MM.1S (cell line): ENCODE measurements around the gene KCNAB3.
"Not testable (repeated sequence)": the region's sequence is repeated elsewhere in the genome, so short reads cannot be mapped to it uniquely, and the experiment has no call there.

Source experiments
- DNase-seq: peaks from one replicate; pipeline ENCODE4 v3.0.0-alpha.2; 2015
- H2AFZ ChIP-seq: fragments of 300-600 bp; sonication (generic); 2 replicates; pipeline ENCODE4 v1.6.0; 2016; ENCODE audit warnings: antibody characterized with exemption, low read length
- H3F3A ChIP-seq: fragments of 300-600 bp; sonication (generic); 2 replicates; pipeline ENCODE4 v1.6.1; 2016; ENCODE audit warnings: mild to moderate bottlenecking, antibody characterized with exemption, low read length, moderate library complexity, mixed read lengths; ENCODE audit not compliant: insufficient read depth
- H3K27ac ChIP-seq: fragments of 300-600 bp; sonication (generic); 2 replicates; pipeline ENCODE4 v1.5.1; 2016; ENCODE audit warnings: mild to moderate bottlenecking, low read length
- H3K27me3 ChIP-seq: fragments of 300-600 bp; sonication (generic); replicated peaks from 2 replicates; pipeline ENCODE4 v1.6.0; 2016; ENCODE audit warnings: low read length; ENCODE audit not compliant: insufficient read depth
- H3K36me3 ChIP-seq: fragments of 300-600 bp; sonication (generic); replicated peaks from 2 replicates; pipeline ENCODE4 v1.6.1; 2016; ENCODE audit warnings: mild to moderate bottlenecking, low read length, mixed read lengths; ENCODE audit not compliant: insufficient read depth
- H3K4me1 ChIP-seq: fragments of 300-600 bp; sonication (generic); 2 replicates; pipeline ENCODE4 v1.6.1; 2016; ENCODE audit warnings: low read length, mixed read lengths
- H3K4me2 ChIP-seq: fragments of 300-600 bp; sonication (generic); 2 replicates; pipeline ENCODE4 v1.6.0; 2016; ENCODE audit warnings: low read depth, low read length
- H3K4me3 ChIP-seq: fragments of 300-600 bp; sonication (generic); 2 replicates; pipeline ENCODE4 v1.5.1; 2016; ENCODE audit warnings: low read length, mixed read lengths
- H3K79me2 ChIP-seq: fragments of 300-600 bp; sonication (generic); 2 replicates; pipeline ENCODE4 v1.6.1; 2016; ENCODE audit warnings: mixed run types, low read length, mixed read lengths
- H3K9ac ChIP-seq: fragments of 300-600 bp; sonication (generic); 2 replicates; pipeline ENCODE4 v1.6.1; 2016; ENCODE audit warnings: low read length, mixed read lengths
- H3K9me2 ChIP-seq: fragments of 300-600 bp; sonication (generic); replicated peaks from 2 replicates; pipeline ENCODE4 v1.6.1; 2016; ENCODE audit warnings: mild to moderate bottlenecking, low read length, mixed read lengths; ENCODE audit not compliant: insufficient read depth
- H3K9me3 ChIP-seq: fragments of 300-600 bp; sonication (generic); replicated peaks from 2 replicates; pipeline ENCODE4 v1.6.1; 2016; ENCODE audit warnings: mild to moderate bottlenecking, low read length, mixed read lengths; ENCODE audit not compliant: insufficient read depth
- H4K20me1 ChIP-seq: fragments of 300-600 bp; sonication (generic); 2 replicates; pipeline ENCODE4 v1.6.1; 2016; ENCODE audit warnings: mild to moderate bottlenecking, low read length, moderate library complexity, mixed read lengths; ENCODE audit not compliant: insufficient read depth
- CTCF ChIP-seq: fragments of 300-600 bp; sonication (generic); IDR thresholded peaks from 2 replicates; pipeline ENCODE4 v1.5.1; 2016; ENCODE audit warnings: antibody characterized with exemption, low read length, mixed read lengths
- EZH2 ChIP-seq: fragments of 300-600 bp; sonication (generic); optimal IDR thresholded peaks from 2 replicates; pipeline ENCODE3; 2017; ENCODE audit warnings: low read depth, mild to moderate bottlenecking, antibody characterized with exemption, low read length, mixed read lengths
- EZH2phosphoT487 ChIP-seq: fragments of 300-600 bp; sonication (generic); IDR thresholded peaks from 2 replicates; pipeline ENCODE4 v1.6.1; 2018; ENCODE audit warnings: antibody characterized with exemption, low read length

Gene KCNAB3

GRCh38 chr17:7955414-7956227, 26.0 kb upstream of the KCNAB3 start:
- no peak overlapping the region for H3K9ac ChIP-seq
- DNase-seq = no peak
- no peak overlapping the region for H2AFZ ChIP-seq
- H3K4me1 ChIP-seq = peaks cover 10% of the 10 kb centered on the region
- H3K27ac ChIP-seq = no peak overlapping the region
- no peaks in the 10 kb centered on the region for H4K20me1 ChIP-seq
- no peaks in the 10 kb centered on the region for H3K79me2 ChIP-seq
- H3K4me3 ChIP-seq = no peak overlapping the region
- H3K36me3 ChIP-seq = no peaks in the 10 kb centered on the region
- no peak overlapping the region for H3K4me2 ChIP-seq
- no peaks in the 10 kb centered on the region for H3K9me2 ChIP-seq
- no peaks in the 10 kb centered on the region; the same call in 1 of the 2 replicates for H3K27me3 ChIP-seq
- no peaks in the 10 kb centered on the region for H3K9me3 ChIP-seq
- no peaks in the 10 kb centered on the region for H3F3A ChIP-seq
- TF ChIP-seq EZH2phosphoT487 (no peak), EZH2 (no peak), CTCF (no peak)

GRCh38 chr17:7953266-7953665, 23.6 kb upstream of the KCNAB3 start:
- H3F3A ChIP-seq, H3K9me3 ChIP-seq, H3K4me3 ChIP-seq, H3K27me3 ChIP-seq, H3K79me2 ChIP-seq, H2AFZ ChIP-seq, H3K36me3 ChIP-seq, H3K4me2 ChIP-seq, H3K9me2 ChIP-seq, H3K27ac ChIP-seq, H4K20me1 ChIP-seq, H3K9ac ChIP-seq, DNase-seq: not testable (repeated sequence)
- H3K4me1 ChIP-seq = peaks cover 10% of the 10 kb centered on the region

- Histone ChIP-seq H3K4me2 (peak overlapping the region; percentile 38), H3K9ac (peak overlapping the region; percentile 22; the same call in 1 of the 2 replicates)
Measured at GRCh38 chr17:7951143-7951792, 21.6 kb upstream of the KCNAB3 start.

More at GRCh38 chr17:7951143-7951792, 21.6 kb upstream of the KCNAB3 start:
- H3K4me3 ChIP-seq = no peak overlapping the region
- peaks cover 10% of the 10 kb centered on the region for H3K4me1 ChIP-seq
- H3F3A ChIP-seq = no peaks in the 10 kb centered on the region
- peak overlapping the region; percentile 50 for H3K27ac ChIP-seq
- TF ChIP-seq CTCF = no peak
- TF ChIP-seq EZH2phosphoT487 = no peak
- no peak for TF ChIP-seq EZH2
- no peaks in the 10 kb centered on the region for H4K20me1 ChIP-seq
- peak overlapping the region; percentile 27 for H2AFZ ChIP-seq
- H3K9me2 ChIP-seq = no peaks in the 10 kb centered on the region
- peak; percentile 79 for DNase-seq
- H3K9me3 ChIP-seq = no peaks in the 10 kb centered on the region
- H3K36me3 ChIP-seq = no peaks in the 10 kb centered on the region
- no peaks in the 10 kb centered on the region; the same call in 1 of the 2 replicates for H3K27me3 ChIP-seq
- H3K79me2 ChIP-seq = no peaks in the 10 kb centered on the region
